ENCODE results near the gene C5orf22. TPM values are rescaled to one million over a fixed set of nuclear protein-coding genes. Genes with fewer than 3 reads are reported as not detected.

The C5orf22 gene
- total RNA-seq, 2 experiments from 2014 or later, result 25.2 to 30.6 TPM

Other genes with a start within 250 kb of the C5orf22 start
- 10 to 100 TPM; 84.3 to 94.4 TPM for gene DROSHA, start 208 bp upstream of the C5orf22 start, total RNA-seq
- under 1 TPM; 0.04 to 0.14 TPM for gene PDZD2, start 106.8 kb downstream of the C5orf22 start, total RNA-seq

Data from activated CD4-positive, alpha-beta T cell treated with anti-CD3 and anti-CD28 coated beads for 36 hours (primary cell).